Measurements from ENCODE around the gene SPRR3.

- no peak for TF ChIP-seq ELF4 (IDR thresholded peaks at IDR 0.05)
- TF ChIP-seq SUZ12 (IDR thresholded peaks at IDR 0.05), result no peak
- TF ChIP-seq HDGF (IDR thresholded peaks at IDR 0.05; ENCODE audit: borderline replicate concordance), result no peak
- no peak for TF ChIP-seq FOXM1 (IDR thresholded peaks at IDR 0.05; ENCODE audit: borderline replicate concordance)
- no peak for TF ChIP-seq SP1 (IDR thresholded peaks at IDR 0.05)
- TF ChIP-seq FOXK2 (IDR thresholded peaks at IDR 0.05), result no peak
- no peak for TF ChIP-seq ZNF384 (IDR thresholded peaks at IDR 0.05)
- TF ChIP-seq CTBP1 (IDR thresholded peaks at IDR 0.05; ENCODE audit: borderline replicate concordance), result no peak
These were observed 18.3 kb upstream of the SPRR3 start for GRCh38 chr1:152983234-152983633.
